Fibroblast of lung (primary cell): Measurements from ENCODE around the gene ST6GALNAC4. TPM values are rescaled to one million over a fixed set of nuclear protein-coding genes. Genes with fewer than 3 reads are reported as not detected.

Source experiments
- DNase-seq, 2 donors: peaks; one replicate each; pipeline versions ENCODE4 v3.0.0 to v3.0.0-alpha.2; 2010; ENCODE audit warnings: low read depth in 2 of 2
- H2AFZ ChIP-seq: 2 replicates; pipeline ENCODE4 v1.5.1; 2012; ENCODE audit warnings: low read length, control low read depth, inconsistent platforms
- H3K27ac ChIP-seq: 2 replicates; pipeline ENCODE4 v1.5.1; 2011; ENCODE audit warnings: low read length, control low read depth; ENCODE audit not compliant: insufficient read depth
- H3K27me3 ChIP-seq: 2 replicates; pipeline ENCODE4 v1.5.1; 2011; ENCODE audit warnings: mild to moderate bottlenecking, low read length; ENCODE audit not compliant: control insufficient read depth, insufficient read depth
- H3K36me3 ChIP-seq: 2 replicates; pipeline ENCODE4 v1.5.1; 2011; ENCODE audit warnings: low read length; ENCODE audit not compliant: control insufficient read depth, insufficient read depth
- H3K4me1 ChIP-seq: 2 replicates; pipeline ENCODE4 v1.5.1; 2011; ENCODE audit warnings: low read length; ENCODE audit not compliant: control insufficient read depth, insufficient read depth; ENCODE audit errors: extremely low read depth
- H3K4me2 ChIP-seq: 2 replicates; pipeline ENCODE4 v1.5.1; 2011; ENCODE audit warnings: low read length, control low read depth; ENCODE audit not compliant: insufficient read depth; ENCODE audit errors: extremely low read depth
- H3K4me3 ChIP-seq, 4 experiments: fragments of 200-600 bp in 1 of 4; sonication (generic) in 1 of 4; replicated peaks in 1 of 4; 2 replicates each; pipeline ENCODE4 v1.5.1; 2011 to 2016; ENCODE audit warnings: low read length in 4 of 4, low read depth in 3 of 4, mild to moderate bottlenecking in 3 of 4, control low read depth in 2 of 4, inconsistent platforms in 1 of 4, mixed read lengths in 1 of 4; ENCODE audit not compliant: insufficient read depth in 1 of 4; ENCODE audit errors: control extremely low read depth in 1 of 4
- H3K79me2 ChIP-seq: 2 replicates; pipeline ENCODE4 v1.5.1; 2012; ENCODE audit warnings: mild to moderate bottlenecking, low read length, inconsistent platforms; ENCODE audit not compliant: control insufficient read depth, insufficient read depth
- H3K9ac ChIP-seq: 2 replicates; pipeline ENCODE4 v1.5.1; 2011; ENCODE audit warnings: mild to moderate bottlenecking, low read length, control low read depth; ENCODE audit not compliant: insufficient read depth
- H3K9me3 ChIP-seq: 2 replicates; pipeline ENCODE4 v1.5.1; 2012; ENCODE audit warnings: low read depth, low read length; ENCODE audit not compliant: control insufficient read depth, insufficient read depth
- H4K20me1 ChIP-seq: 2 replicates; pipeline ENCODE4 v1.5.1; 2011; ENCODE audit warnings: low read length; ENCODE audit not compliant: control insufficient read depth, insufficient read depth; ENCODE audit errors: extremely low read depth
- EZH2 ChIP-seq: IDR thresholded peaks from 2 replicates; pipeline ENCODE4 v1.5.1; 2012; ENCODE audit warnings: low read length, control low read depth, mild to moderate bottlenecking; ENCODE audit errors: missing control alignments
- polyA plus RNA-seq, 2 donors: library from polyadenylated mRNA; depleted of rRNA in 1 of 2; stranded (reverse) in 1 of 2; unstranded in 1 of 2; fragments of >200 nt; gene quantifications; 2 replicates each; pipeline ENCODE4 v1.2.1, GENCODE V29; 2011 to 2012; ENCODE audit warnings: missing spikeins in 1 of 2
- total RNA-seq: library from RNA; depleted of rRNA; stranded (reverse); fragments of >200 nt; gene quantifications from 2 replicates; pipeline ENCODE4 v1.2.1, GENCODE V29; 2014
- TF ChIP-seq, protein P1 (sequence below), 2 donors: IDR thresholded peaks in 1 of 2; conservative IDR thresholded peaks in 1 of 2; 1 replicate in 1 of 2; 2 replicates in 1 of 2; pipeline ENCODE4 v1.5.1; 2011 to 2012; ENCODE audit warnings: low read length in 2 of 2, control low read depth in 1 of 2, inconsistent platforms in 1 of 2, low read depth in 1 of 2, mild to moderate bottlenecking in 1 of 2

Gene ST6GALNAC4
- total and polyA plus RNA-seq, 2 donors (not counting 1 experiment from before 2014, with no cell fraction given) = 16.4 to 28.1 TPM

DNA sequence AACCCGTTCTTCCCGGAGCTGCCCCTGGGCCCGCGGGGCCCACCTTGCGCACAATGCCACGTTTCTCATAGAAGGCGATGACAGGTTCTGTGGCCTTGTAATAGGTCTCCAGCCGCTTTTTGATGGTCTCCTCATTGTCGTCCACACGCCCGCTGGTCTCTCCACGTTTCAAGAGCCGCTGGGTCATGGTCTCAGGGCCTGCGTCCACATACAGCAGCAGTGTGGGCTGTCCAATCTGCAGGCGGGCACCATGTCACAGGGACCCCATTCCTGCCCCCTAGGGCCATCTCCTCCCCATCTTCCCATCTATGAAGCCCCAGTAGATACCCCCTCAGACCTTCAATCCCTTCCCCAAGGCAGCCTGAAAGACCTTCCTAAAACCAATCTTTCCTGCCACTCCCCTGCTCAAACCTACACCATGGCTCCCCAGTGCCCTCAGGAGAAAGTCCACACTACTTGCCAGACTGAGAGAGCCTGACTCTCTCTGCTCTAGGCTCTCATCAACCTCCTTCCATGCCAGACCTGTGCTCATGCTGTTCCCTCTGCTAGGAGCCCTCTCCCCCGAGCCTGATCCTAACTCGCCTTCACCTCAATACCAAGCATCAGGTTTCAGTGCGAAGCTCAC, 48.5 kb downstream of the ST6GALNAC4 start:
- H3K4me2 ChIP-seq = no peak overlapping the region
- no peaks in the 10 kb centered on the region for H3K4me1 ChIP-seq
- no peak overlapping the region for H3K27ac ChIP-seq
- H3K9ac ChIP-seq = no peak overlapping the region
- H4K20me1 ChIP-seq = no peaks in the 10 kb centered on the region
- TF ChIP-seq, protein P1, sequence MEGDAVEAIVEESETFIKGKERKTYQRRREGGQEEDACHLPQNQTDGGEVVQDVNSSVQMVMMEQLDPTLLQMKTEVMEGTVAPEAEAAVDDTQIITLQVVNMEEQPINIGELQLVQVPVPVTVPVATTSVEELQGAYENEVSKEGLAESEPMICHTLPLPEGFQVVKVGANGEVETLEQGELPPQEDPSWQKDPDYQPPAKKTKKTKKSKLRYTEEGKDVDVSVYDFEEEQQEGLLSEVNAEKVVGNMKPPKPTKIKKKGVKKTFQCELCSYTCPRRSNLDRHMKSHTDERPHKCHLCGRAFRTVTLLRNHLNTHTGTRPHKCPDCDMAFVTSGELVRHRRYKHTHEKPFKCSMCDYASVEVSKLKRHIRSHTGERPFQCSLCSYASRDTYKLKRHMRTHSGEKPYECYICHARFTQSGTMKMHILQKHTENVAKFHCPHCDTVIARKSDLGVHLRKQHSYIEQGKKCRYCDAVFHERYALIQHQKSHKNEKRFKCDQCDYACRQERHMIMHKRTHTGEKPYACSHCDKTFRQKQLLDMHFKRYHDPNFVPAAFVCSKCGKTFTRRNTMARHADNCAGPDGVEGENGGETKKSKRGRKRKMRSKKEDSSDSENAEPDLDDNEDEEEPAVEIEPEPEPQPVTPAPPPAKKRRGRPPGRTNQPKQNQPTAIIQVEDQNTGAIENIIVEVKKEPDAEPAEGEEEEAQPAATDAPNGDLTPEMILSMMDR (conservative IDR thresholded peaks at IDR 0.05 in 1 of 2, IDR thresholded peaks at IDR 0.05 in 1 of 2; ENCODE audit: low read depth in 1 of 2, low read length in 2 of 2) = no peak
- TF ChIP-seq EZH2 = no peak
- H3K79me2 ChIP-seq = no peaks in the 10 kb centered on the region
- no peaks in the 10 kb centered on the region for H3K9me3 ChIP-seq
- no peak overlapping the region for H2AFZ ChIP-seq
- H3K27me3 ChIP-seq = no peaks in the 10 kb centered on the region
- no peak overlapping the region for H3K4me3 ChIP-seq
- no peak for DNase-seq
- H3K36me3 ChIP-seq = peaks cover 26% of the 10 kb centered on the region

DNA sequence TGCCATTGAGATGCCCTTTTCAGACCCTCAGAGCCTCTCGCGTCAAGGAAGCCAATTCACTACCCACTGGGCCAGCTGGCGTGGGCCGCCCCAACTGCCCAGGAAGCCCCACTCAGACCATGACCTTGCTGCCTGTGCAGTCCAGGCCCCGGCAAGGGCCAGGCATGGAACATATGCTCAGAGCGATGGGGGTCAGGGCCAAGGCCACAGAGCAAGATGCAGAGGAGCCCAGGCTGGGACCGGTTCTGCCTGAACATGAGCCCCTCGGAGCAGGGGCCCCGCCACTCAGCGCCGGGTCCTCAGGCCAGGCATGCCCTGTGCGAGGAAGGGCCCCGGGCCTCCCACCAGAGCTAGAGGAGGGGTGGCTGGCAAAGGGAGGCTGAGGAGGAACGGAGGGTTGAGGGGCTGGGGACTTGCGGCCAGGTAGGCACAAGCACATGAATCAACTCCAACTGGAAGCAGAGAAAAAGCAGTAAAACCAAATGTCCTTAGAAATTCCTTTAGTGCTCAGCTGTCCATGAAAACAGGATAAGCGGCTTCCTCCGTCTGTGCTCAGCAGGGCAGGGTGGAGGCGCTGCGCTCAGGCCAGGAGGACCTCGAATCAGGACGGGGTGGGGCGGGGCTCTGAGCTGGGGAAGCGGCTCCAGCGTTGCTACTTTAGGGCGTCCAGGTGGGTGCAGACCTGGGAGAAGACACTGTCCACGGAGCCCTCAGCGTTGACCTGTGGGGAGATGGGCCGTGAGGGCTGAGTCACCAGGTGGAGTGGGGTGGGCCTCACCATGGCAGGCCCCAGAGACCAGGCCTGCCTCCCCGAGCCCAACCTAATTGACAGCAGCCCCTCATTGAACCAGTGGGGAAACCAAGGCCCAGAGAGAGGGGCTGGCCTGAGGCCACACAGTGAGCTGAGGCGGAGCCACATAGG, 49.2 kb downstream of the ST6GALNAC4 start:
- Histone ChIP-seq H3K9me3 (no peaks in the 10 kb centered on the region), H3K4me1 (no peaks in the 10 kb centered on the region), H3K79me2 (no peaks in the 10 kb centered on the region), H3K36me3 (peaks cover 25% of the 10 kb centered on the region), H3K4me2 (no peak overlapping the region), H3K9ac (no peak overlapping the region), H3K27ac (no peak overlapping the region), H3K4me3 (no peak overlapping the region), H3K27me3 (no peaks in the 10 kb centered on the region), H2AFZ (no peak overlapping the region), H4K20me1 (no peaks in the 10 kb centered on the region)
- DNase-seq = no peak
- TF ChIP-seq, protein P1 (conservative IDR thresholded peaks at IDR 0.05 in 1 of 2, IDR thresholded peaks at IDR 0.05 in 1 of 2; ENCODE audit: low read depth in 1 of 2, low read length in 2 of 2) = no peak
- TF ChIP-seq EZH2 = no peak

DNA sequence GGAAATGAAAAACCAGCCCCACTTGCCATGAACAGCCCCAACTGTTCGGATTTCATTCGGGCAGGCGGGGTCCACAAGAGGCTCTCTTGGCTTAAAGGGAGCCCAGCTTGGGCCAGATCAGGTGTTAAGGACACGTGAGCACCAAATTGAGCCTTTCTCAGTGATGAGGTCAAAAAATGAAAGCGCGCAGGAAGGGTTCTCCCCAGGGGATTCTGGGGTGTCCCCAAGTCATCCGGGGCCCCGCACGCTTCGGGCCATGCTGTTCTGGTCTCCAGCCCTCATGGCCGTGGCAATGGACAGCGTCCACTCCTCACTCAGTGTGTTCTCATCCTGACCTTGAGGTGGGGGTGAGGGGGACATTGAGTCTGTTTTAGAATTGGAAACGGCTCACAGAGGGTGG, 50.3 kb downstream of the ST6GALNAC4 start:
- no peak overlapping the region for H2AFZ ChIP-seq
- no peak overlapping the region for H3K4me3 ChIP-seq
- H3K9me3 ChIP-seq = no peaks in the 10 kb centered on the region
- H3K4me2 ChIP-seq = no peak overlapping the region
- no peak overlapping the region for H3K9ac ChIP-seq
- no peak for DNase-seq
- no peak overlapping the region for H3K27ac ChIP-seq
- no peaks in the 10 kb centered on the region for H3K4me1 ChIP-seq
- H4K20me1 ChIP-seq = no peaks in the 10 kb centered on the region
- TF ChIP-seq, protein P1 (conservative IDR thresholded peaks at IDR 0.05 in 1 of 2, IDR thresholded peaks at IDR 0.05 in 1 of 2; ENCODE audit: low read depth in 1 of 2, low read length in 2 of 2) = no peak
- no peak for TF ChIP-seq EZH2
- peaks cover 19% of the 10 kb centered on the region for H3K36me3 ChIP-seq
- no peaks in the 10 kb centered on the region for H3K79me2 ChIP-seq
- H3K27me3 ChIP-seq = no peaks in the 10 kb centered on the region
